KBM-7 (cell line): ENCODE results near the gene OGFOD3.
"Not testable (repeated sequence)": the region's sequence is repeated elsewhere in the genome, so short reads cannot be mapped to it uniquely, and the experiment has no call there.

Experiments used
- DNase-seq: peaks from one replicate; pipeline ENCODE4 v3.0.0-alpha.2; 2015
- in situ Hi-C: fragments of 300-500 bp; cut with MboI; formaldehyde crosslinking; loops from 2 replicates; pipeline ENCODE4 v1.14.3; 2020; ENCODE audit warnings: low sequenced_read_pairs, low pct_unique_long_range_greater_than_20kb, mixed read lengths

Gene OGFOD3

DNA sequence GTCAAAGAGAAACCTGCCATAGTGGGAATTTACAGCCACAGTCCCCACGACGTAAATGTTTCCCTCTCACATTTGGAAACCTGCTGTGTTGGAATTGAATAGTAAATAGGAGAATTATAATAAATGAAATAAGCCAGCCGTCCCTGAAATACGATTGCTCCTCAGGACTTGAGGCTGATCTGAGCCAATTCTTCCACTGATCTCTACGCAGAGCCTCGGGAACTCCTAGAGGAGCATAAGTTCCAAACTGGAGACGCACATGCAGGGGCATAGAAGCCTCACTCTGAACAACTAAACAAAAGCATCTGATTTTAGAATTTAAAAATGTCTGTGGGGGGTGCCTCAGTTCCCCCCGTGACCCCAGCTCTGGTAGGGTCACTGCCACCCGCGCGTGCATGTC lies 69.5 kb downstream of the OGFOD3 start:
- DNase-seq: no peak
- in situ Hi-C loops: no loop called here

DNA sequence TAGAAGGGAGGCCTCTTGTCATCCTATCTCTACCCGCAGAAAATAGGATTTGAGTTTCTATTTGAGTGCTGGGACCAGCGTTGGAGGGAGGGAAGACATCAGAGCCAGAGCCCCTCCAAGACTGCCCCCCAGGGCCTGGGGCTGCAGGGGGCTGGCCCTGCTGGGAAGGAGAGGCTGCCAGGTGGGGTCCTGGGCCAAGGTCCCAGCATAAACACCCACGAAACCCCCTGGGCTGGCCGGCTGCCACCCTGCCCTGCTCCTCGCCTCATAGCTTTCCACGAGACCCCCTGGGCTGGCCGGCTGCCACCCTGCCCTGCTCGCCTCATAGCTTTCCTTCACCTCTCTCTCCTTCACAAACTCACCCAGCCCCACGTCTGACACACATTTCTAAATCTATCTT lies 70.0 kb downstream of the OGFOD3 start:
- in situ Hi-C loops: no loop called here
- no peak for DNase-seq

DNA sequence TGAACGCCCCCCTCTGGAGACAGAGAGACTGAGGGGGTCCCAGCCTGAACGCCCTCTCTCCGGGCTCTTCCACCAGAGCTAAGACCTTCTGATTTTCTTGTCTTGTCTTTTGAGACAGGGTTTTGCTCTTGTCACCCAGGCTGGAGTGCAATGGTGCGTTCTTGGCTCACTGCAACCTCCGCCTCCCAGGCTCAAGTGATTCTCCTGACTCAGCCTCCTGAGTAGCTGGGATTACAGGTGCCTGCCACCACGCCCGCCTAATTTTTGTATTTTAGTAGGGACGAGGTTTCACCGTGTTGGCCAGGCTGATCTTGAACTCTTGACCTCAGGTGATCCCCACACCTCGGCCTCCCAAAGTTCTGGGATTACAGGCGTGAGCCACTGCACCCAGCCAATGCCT lies 70.4 kb downstream of the OGFOD3 start:
- DNase-seq, in situ Hi-C loops: not testable (repeated sequence)

DNA sequence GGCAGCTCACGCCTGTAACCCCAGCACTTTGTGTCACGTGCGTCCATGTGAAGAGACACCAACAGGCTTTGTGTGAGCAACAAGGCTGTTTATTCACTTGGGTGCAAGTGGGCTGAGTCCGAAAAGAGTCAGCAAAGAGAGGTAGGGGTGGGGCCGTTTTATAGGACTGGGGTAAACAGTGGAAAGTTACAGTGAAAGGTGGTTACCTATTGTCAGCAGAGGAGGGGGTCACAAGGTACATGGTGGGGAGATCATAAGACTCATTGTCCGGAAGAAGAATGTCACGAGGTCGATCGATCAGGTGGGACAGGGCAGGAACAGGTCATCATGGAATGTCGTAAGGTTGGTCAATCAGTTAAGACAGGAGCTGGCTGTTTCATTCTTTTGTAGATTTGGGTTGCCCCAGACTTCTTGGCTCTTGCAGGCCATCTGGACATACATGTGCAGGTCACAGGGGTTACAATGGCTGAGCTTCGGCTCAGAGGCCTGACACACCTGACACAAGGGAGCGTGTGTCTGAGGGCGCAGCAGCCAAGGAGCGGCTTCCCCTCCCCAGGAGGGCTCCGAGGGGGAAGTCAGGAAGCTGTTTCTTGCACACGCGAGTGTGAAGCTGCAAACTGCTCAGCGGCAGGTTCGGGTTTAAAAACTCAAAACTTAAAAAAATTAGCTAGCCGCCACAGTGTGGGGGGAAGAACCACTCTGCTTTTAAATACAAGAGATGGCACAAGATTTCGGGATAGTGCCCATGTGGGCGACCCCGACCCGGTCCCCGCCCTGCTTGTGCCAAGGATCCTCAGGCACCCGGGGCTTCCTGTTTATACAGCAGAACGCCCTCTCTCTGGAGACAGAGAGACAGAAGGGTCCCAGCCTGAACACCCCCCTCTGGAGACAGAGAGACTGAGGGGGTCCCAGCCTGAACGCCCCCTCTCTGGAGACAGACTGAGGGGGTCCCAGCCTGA lies 71.8 kb downstream of the OGFOD3 start:
- peak; percentile 51 for DNase-seq
- in situ Hi-C loops: no loop called here

DNA sequence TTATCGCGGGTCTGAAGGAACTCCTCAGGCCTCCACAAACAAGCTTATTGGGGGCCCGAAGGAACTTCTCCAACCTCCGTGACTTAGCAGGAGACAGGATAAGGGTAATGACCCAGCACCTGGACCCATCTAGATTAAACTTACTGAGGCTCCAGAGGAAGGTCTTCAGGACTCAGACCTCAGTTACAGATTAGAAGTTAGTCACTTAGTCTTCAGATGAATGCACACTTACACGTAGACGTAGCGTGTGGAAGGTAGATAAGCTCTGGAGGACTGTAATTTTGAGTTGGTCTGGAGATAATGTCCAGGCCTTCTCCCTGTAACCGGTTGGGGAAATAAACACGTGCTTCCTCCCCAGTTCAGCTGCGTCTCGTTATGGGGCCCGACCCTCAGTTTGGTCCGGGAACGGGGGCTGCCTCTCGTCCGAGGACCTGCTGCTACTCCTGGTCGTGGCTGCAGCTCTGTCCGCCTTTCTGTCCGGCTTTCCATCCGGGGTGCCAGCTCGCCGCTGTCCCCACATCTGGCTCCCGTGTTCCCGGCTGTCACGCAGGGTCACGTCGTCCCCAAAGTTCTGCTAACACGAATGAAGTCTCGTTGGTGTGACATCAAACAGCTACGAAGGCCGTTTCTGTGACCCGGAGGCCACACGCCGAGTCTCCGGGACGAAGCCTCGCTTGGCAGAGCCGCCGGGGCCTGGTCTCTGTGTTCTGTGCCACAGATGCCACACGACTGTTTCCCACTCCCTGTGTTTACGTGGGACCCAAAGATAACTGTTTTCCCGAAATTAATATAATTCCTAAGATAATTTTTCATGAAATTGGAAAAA lies 73.0 kb downstream of the OGFOD3 start:
- in situ Hi-C loops: no loop called here
- DNase-seq: no peak

DNA sequence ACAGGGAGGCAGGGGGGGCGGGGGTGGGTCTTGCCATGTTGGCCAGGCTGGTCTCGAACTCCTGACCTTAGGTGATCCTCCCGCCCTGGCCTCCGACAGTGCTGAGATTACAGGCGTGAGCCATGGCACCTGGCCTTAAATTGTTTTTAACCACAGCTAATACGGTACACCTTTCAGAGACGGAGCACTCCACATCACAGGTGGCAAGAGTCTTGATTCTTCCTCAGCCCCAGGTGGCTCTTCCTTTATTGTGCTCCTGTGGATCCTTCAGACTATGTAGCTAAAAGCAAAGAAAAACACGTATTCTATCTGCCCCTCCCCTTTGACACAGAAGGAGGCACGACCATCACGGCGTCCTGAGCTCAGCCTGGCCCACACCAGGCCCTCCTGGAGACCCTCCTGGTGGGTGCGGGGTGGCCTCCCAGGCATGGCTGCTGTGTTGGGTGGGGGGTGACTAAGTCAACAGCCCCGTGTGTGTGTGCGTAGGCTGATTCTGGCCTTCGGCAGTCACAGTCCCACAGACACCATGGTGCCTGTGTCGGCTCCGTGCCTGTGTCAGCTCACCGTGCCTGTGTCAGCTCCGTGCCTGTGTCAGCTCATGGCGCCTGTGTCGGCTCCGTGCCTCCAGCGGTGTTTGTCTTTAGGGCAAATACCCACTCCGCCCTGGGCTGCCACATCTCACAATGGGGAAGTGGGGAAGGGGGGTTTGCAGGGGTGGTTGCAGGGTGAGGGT lies 74.0 kb downstream of the OGFOD3 start:
- in situ Hi-C loops: no loop called here
- no peak for DNase-seq

DNA sequence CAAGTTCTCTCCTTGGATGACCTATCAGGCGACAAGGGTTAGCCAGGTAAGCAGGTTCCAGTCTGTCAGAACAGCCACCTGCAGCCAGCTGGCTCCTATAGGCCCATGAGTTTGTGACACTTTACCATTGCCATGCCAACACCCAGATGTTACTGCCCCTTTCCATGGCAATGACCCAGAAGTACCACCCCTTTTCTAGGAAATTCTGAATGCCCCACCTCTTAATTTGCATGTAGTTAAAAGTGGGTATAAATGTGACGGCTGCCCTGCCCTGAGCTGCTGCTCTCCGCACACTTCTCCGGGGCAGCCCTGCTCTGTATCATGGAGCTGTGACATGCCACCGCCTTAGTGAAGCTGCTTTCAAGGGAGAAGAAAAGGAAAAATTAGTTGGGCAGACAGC lies 74.8 kb downstream of the OGFOD3 start:
- in situ Hi-C loops: no loop called here
- peak; percentile 48 for DNase-seq

DNA sequence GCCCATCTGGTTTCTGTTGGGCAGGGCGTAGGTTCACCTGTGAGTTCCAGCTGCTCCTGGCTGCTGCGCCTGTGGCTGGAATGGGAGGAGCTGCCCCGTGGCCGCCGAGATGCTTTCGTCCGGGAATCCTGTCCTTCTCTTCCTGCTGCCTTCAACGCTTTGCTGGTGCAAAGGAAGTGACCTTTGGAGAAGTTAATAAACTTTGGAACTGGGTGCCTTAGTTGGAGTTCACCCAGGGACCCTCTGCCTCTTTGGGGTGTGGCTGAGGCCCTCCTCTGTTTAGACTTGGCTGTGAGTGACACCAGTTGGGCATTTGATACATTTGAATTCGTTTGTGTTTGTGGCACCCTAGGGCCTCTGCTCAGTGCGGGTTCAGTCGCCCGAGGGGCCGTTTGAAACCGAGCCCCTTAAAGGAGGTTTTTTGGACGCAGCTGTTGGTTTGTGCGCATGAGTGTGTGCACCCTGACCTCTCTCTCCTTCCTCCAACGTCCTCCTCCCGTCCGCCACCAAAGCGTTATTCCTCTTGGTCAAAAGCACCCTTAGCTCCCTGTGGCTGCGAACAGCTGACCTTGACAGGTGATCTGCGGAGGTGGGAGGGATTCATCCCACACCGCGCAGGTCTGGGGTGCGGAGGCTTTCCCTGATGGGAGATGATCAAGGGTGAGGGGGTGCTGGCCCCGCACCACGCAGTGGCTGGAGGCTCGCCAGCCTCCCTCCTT lies 75.9 kb downstream of the OGFOD3 start:
- no peak for DNase-seq
- in situ Hi-C loops: no loop called here

DNA sequence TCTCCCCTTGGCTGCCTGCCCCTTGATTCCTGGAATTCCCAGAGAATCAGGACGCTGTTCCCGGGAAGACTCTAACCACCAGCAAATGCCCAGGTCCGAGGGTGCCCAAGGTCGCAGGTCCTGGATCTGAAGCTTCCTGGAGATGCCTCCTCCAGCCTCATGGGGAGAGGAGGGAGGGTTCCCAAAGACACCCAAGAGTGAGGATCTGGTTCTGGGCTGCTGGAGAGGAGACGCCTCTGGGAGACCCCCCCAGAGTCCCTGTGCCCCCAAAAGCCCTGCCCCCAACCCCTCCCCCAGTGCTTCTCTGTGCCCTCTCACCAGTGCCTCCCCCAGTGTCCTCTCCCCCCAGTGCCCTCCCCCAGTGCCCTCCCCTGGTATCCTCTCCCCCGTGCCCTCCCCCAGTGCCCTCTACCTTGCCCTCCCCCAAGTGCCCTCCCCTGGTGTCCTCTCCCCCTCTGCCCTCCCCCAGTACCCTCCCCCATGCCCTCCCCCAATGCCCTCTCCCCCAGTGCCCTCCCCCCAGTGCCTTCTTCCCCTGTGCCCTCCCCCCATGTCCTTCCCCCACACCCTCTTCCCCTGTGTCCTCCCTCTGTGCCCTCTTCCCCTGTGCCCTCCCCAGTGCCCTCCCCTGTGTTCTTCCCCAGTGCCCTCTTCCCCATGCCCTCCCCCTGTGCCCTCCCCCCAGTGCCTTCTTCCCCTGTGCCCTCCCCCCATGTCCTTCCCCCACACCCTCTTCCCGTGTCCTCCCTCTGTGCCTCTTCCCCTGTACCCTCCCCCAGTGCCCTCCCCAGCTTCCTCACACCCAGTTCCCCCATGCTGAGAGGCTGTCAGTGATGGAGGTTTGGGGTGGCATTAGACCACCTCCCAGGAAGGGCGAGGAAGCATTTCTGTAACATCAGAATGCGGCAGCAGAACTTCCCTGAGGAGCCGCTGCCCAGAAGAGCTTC lies 78.5 kb downstream of the OGFOD3 start:
- DNase-seq: no peak
- in situ Hi-C loops: no loop called here
